Middle frontal gyrus (tissue), 1 donor: ENCODE results near the gene SNRK.

Experiments used
- DNase-seq: peaks from one replicate; pipeline ENCODE4 v3.0.0-alpha.2; 2015; ENCODE audit warnings: low spot score; ENCODE audit errors: extremely low spot score

Gene SNRK

GRCh38 chr3:43371494-43371893, 85.2 kb downstream of the SNRK start:
- no peak for DNase-seq

- no peak for DNase-seq
Observed at GRCh38 chr3:43372007-43372740, 85.8 kb downstream of the SNRK start.

GRCh38 chr3:43372809-43373559, 86.6 kb downstream of the SNRK start:
- no peak for DNase-seq

- no peak for DNase-seq
Observed at GRCh38 chr3:43373560-43373928, 87.2 kb downstream of the SNRK start.

- DNase-seq = no peak
Observed at GRCh38 chr3:43378066-43378935, 92.0 kb downstream of the SNRK start.

- DNase-seq = no peak
Observed at GRCh38 chr3:43379343-43379742, 93.0 kb downstream of the SNRK start.

- DNase-seq = no peak
Observed at GRCh38 chr3:43388175-43388574, 101.8 kb downstream of the SNRK start.

GRCh38 chr3:43388915-43389314, 102.6 kb downstream of the SNRK start:
- DNase-seq = no peak

- DNase-seq = no peak
Observed at GRCh38 chr3:43389388-43390254, 103.3 kb downstream of the SNRK start.

- DNase-seq = no peak
Observed at GRCh38 chr3:43390255-43390588, 103.9 kb downstream of the SNRK start.

- no peak for DNase-seq
Observed at GRCh38 chr3:43391621-43392020, 105.3 kb downstream of the SNRK start.

GRCh38 chr3:43394041-43394554, 107.8 kb downstream of the SNRK start:
- no peak for DNase-seq

- no peak for DNase-seq
Observed at GRCh38 chr3:43399034-43399433, 112.7 kb downstream of the SNRK start.

GRCh38 chr3:43400167-43400566, 113.8 kb downstream of the SNRK start:
- no peak for DNase-seq
